LNCAP (cell line): Measurements from ENCODE around the gene KIAA1217.

ENCODE experiments used
- CTCF ChIP-seq: fragments of 450-650 bp; IDR thresholded peaks from 2 replicates; pipeline ENCODE4 v1.5.1; 2017; ENCODE audit warnings: mild to moderate bottlenecking

KIAA1217 gene

GRCh38 chr10:24382596-24382978 lies 173.6 kb downstream of the KIAA1217 start:
- no peak for TF ChIP-seq CTCF

- no peak for TF ChIP-seq CTCF
Measured at GRCh38 chr10:24382979-24383663, 174.2 kb downstream of the KIAA1217 start.

GRCh38 chr10:24383681-24384106 lies 174.8 kb downstream of the KIAA1217 start:
- TF ChIP-seq CTCF, result peak; percentile 71

GRCh38 chr10:24384954-24385353 lies 176.0 kb downstream of the KIAA1217 start:
- TF ChIP-seq CTCF, result no peak

GRCh38 chr10:24385776-24386175 lies 176.8 kb downstream of the KIAA1217 start:
- no peak for TF ChIP-seq CTCF

GRCh38 chr10:24390146-24390700 lies 181.3 kb downstream of the KIAA1217 start:
- TF ChIP-seq CTCF, result no peak

- no peak for TF ChIP-seq CTCF
Measured at GRCh38 chr10:24390746-24391145, 181.8 kb downstream of the KIAA1217 start.
